ENCODE data around the gene UPB1. TPM values are rescaled to one million over a fixed set of nuclear protein-coding genes. Genes with fewer than 3 reads are reported as not detected.

Gene UPB1
- total RNA-seq, 4 donors from 2014 or later = 0.51 to 2.4 (median 1.6) TPM

DNA sequence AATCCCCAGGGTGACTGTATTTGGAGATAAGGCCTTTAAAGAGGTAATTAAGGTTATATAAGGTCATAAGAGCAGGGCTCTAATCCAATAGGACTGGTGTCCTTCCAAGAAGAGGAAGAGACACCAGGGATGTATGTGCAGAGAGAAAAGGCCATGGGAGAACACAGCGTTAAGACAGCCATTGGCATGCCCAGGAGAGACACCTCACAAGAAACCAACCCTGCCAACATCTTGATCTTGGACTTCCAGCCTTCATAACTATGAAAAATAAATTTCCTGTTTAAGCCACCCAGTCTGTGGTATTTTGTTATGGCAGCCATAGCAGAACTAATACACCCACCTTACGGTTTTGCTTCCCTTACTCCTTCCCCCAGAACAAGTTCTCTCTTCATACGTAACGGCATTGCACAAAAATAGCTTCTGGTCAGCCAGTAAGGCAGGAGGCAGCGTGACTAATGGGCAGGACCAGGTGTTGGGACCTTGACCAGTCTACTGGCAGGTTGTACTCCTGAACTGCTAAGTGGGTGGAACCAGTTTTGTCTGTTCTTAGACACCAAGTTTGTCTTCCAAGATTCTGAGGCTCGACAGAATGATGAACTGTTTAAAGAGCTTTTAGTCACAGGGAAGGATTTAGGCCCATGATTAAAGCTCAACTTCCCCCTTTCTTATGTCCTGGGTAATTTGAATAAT lies 31.9 kb upstream of the UPB1 start:
- H3K27me3 ChIP-seq = no peaks in the 10 kb centered on the region
- no peak overlapping the region for H3K4me3 ChIP-seq
- TF ChIP-seq POLR2A (IDR thresholded peaks at IDR 0.05) (no peak), POLR2AphosphoS5 (IDR thresholded peaks at IDR 0.05) (no peak)
- no peaks in the 10 kb centered on the region for H3K9me3 ChIP-seq
- no peak overlapping the region for H3K27ac ChIP-seq
- no peaks in the 10 kb centered on the region for H3K36me3 ChIP-seq
- DNase-seq (ENCODE audit: low spot score in 2 of 2) = no peak
- 75% methylated on average over 6 of the region's 6 CpGs for WGBS
- H3K4me1 ChIP-seq = no peaks in the 10 kb centered on the region

GRCh38 chr22:24465566-24465965 lies 29.6 kb upstream of the UPB1 start:
- H3K9me3 ChIP-seq = no peaks in the 10 kb centered on the region
- H3K27ac ChIP-seq = no peak overlapping the region
- 84% methylated on average over 5 of the region's 5 CpGs for WGBS
- no peak for DNase-seq (ENCODE audit: low spot score in 2 of 2)
- TF ChIP-seq, protein P1, sequence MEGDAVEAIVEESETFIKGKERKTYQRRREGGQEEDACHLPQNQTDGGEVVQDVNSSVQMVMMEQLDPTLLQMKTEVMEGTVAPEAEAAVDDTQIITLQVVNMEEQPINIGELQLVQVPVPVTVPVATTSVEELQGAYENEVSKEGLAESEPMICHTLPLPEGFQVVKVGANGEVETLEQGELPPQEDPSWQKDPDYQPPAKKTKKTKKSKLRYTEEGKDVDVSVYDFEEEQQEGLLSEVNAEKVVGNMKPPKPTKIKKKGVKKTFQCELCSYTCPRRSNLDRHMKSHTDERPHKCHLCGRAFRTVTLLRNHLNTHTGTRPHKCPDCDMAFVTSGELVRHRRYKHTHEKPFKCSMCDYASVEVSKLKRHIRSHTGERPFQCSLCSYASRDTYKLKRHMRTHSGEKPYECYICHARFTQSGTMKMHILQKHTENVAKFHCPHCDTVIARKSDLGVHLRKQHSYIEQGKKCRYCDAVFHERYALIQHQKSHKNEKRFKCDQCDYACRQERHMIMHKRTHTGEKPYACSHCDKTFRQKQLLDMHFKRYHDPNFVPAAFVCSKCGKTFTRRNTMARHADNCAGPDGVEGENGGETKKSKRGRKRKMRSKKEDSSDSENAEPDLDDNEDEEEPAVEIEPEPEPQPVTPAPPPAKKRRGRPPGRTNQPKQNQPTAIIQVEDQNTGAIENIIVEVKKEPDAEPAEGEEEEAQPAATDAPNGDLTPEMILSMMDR (IDR thresholded peaks at IDR 0.05) = no peak
- H3K4me3 ChIP-seq = no peak overlapping the region
- no peaks in the 10 kb centered on the region for H3K36me3 ChIP-seq
- H3K27me3 ChIP-seq = no peaks in the 10 kb centered on the region
- H3K4me1 ChIP-seq = no peaks in the 10 kb centered on the region

DNA sequence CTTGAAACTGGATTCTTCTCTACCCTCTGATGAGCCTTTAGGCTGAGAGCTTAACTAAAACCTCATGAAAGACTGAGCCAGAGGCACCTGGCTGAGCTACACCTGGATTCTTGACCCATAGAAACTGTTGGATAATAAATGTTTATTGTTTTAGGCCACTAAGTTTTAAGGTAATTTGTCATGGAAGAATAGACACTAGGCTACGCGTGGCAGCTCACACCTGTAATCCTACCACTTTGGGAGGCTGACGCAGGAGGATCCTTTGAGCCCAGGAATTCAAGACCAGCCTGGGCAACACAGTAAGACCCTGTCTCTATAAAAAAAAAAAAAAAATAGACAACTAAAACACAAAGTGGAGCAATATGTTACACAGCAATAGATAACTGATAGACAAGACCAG lies 29.2 kb upstream of the UPB1 start:
- no peaks in the 10 kb centered on the region for H3K4me1 ChIP-seq
- no peaks in the 10 kb centered on the region for H3K9me3 ChIP-seq
- no peak for DNase-seq (ENCODE audit: low spot score in 2 of 2)
- 95% methylated on average over 3 of the region's 3 CpGs for WGBS
- H3K27ac ChIP-seq = no peak overlapping the region
- H3K4me3 ChIP-seq = no peak overlapping the region
- no peaks in the 10 kb centered on the region for H3K36me3 ChIP-seq
- TF ChIP-seq, protein P1 (IDR thresholded peaks at IDR 0.05) = no peak
- TF ChIP-seq POLR2A (IDR thresholded peaks at IDR 0.05) = no peak
- TF ChIP-seq POLR2AphosphoS5 (IDR thresholded peaks at IDR 0.05) = no peak
- TF ChIP-seq EP300 (IDR thresholded peaks at IDR 0.05) = no peak
- no peaks in the 10 kb centered on the region for H3K27me3 ChIP-seq

- 72% methylated on average over 1 of the region's 1 CpG for WGBS
- Histone ChIP-seq H3K27me3 (no peaks in the 10 kb centered on the region), H3K36me3 (no peaks in the 10 kb centered on the region), H3K27ac (no peak overlapping the region), H3K4me1 (no peaks in the 10 kb centered on the region), H3K4me3 (no peak overlapping the region), H3K9me3 (no peaks in the 10 kb centered on the region)
- no peak for TF ChIP-seq POLR2AphosphoS5 (IDR thresholded peaks at IDR 0.05)
- TF ChIP-seq EP300 (IDR thresholded peaks at IDR 0.05) = no peak
- TF ChIP-seq, protein P1 (IDR thresholded peaks at IDR 0.05) = no peak
- no peak for TF ChIP-seq POLR2A (IDR thresholded peaks at IDR 0.05)
- no peak for DNase-seq (ENCODE audit: low spot score in 2 of 2)
These were observed 28.3 kb upstream of the UPB1 start for GRCh38 chr22:24466716-24467328.

- no peaks in the 10 kb centered on the region for H3K27me3 ChIP-seq
- no peak overlapping the region for H3K27ac ChIP-seq
- no peaks in the 10 kb centered on the region for H3K9me3 ChIP-seq
- DNase-seq (ENCODE audit: low spot score in 2 of 2) = no peak
- no peak overlapping the region for H3K4me3 ChIP-seq
- TF ChIP-seq, protein P1 (IDR thresholded peaks at IDR 0.05) = no peak
- no peak for TF ChIP-seq EP300 (IDR thresholded peaks at IDR 0.05)
- no peaks in the 10 kb centered on the region for H3K4me1 ChIP-seq
- WGBS = 70% methylated on average over 2 of the region's 2 CpGs
- no peaks in the 10 kb centered on the region for H3K36me3 ChIP-seq
These were observed 27.8 kb upstream of the UPB1 start for GRCh38 chr22:24467340-24467739.

Data from suprapubic skin (tissue), 4 donors.